PC-3 (cell line): ENCODE results near the gene OR10H5.

ENCODE experiments used
- CTCF ChIP-seq: fragments of 300-600 bp; sonication (generic); conservative IDR thresholded peaks from 2 replicates; pipeline ENCODE4 v1.5.1; 2017; ENCODE audit warnings: antibody characterized with exemption, low read depth, mild to moderate bottlenecking, low read length
- EZH2 ChIP-seq: fragments of 300-600 bp; sonication (generic); IDR thresholded peaks from one replicate; pipeline ENCODE4 v1.6.1; 2017; ENCODE audit warnings: antibody characterized with exemption, mild to moderate bottlenecking, low read length; ENCODE audit not compliant: unreplicated experiment

- peak; percentile 77 for TF ChIP-seq CTCF
- TF ChIP-seq EZH2 = no peak
Measured at GRCh38 chr19:15810335-15810734, 22.9 kb downstream of the OR10H5 start.
